Esophagus squamous epithelium (tissue), 4 donors: Measurements from ENCODE around the gene GCDH.

ENCODE experiments used
- POLR2A ChIP-seq, 4 donors: fragments of 450-650 bp; IDR thresholded peaks; one replicate each; pipeline ENCODE4 v1.6.1; 2017; ENCODE audit warnings: antibody characterized with exemption in 4 of 4, mild to moderate bottlenecking in 4 of 4, moderate library complexity in 3 of 4
- TF ChIP-seq, protein P1 (sequence below), 6 experiments: fragments of 450-650 bp in 4 of 6; fragments of 200-600 bp in 2 of 6; sonication (generic) in 2 of 6; IDR thresholded peaks; one replicate each; pipeline ENCODE4 v1.5.1; 2016 to 2019; ENCODE audit warnings: antibody characterized with exemption in 6 of 6, mild to moderate bottlenecking in 4 of 6, moderate library complexity in 4 of 6

GRCh38 chr19:12912571-12912970 lies 21.6 kb downstream of the GCDH start:
- no peak for TF ChIP-seq POLR2A (IDR thresholded peaks at IDR 0.05)
- TF ChIP-seq, protein P1, sequence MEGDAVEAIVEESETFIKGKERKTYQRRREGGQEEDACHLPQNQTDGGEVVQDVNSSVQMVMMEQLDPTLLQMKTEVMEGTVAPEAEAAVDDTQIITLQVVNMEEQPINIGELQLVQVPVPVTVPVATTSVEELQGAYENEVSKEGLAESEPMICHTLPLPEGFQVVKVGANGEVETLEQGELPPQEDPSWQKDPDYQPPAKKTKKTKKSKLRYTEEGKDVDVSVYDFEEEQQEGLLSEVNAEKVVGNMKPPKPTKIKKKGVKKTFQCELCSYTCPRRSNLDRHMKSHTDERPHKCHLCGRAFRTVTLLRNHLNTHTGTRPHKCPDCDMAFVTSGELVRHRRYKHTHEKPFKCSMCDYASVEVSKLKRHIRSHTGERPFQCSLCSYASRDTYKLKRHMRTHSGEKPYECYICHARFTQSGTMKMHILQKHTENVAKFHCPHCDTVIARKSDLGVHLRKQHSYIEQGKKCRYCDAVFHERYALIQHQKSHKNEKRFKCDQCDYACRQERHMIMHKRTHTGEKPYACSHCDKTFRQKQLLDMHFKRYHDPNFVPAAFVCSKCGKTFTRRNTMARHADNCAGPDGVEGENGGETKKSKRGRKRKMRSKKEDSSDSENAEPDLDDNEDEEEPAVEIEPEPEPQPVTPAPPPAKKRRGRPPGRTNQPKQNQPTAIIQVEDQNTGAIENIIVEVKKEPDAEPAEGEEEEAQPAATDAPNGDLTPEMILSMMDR (IDR thresholded peaks at IDR 0.05), result no peak
